HFFc6 (cell line): Measurements from ENCODE around the gene ZFYVE28. TPM values are rescaled to one million over a fixed set of nuclear protein-coding genes. Genes with fewer than 3 reads are reported as not detected.

Source experiments
- DNase-seq: peaks from one replicate; pipeline ENCODE4 v3.0.0-alpha.2; 2018
- H3K27ac Mint-ChIP-seq: 2 replicates; pipeline ENCODE4 v1.8.0; 2020; ENCODE audit warnings: mild to moderate bottlenecking, mixed read lengths
- H3K27me3 Mint-ChIP-seq: 2 replicates; pipeline ENCODE4 v1.8.0; 2021; ENCODE audit warnings: mild to moderate bottlenecking, moderate library complexity, mixed read lengths; ENCODE audit not compliant: insufficient read depth
- H3K36me3 Mint-ChIP-seq: 2 replicates; pipeline ENCODE4 v1.8.0; 2021; ENCODE audit warnings: low read depth, mixed read lengths
- H3K4me1 Mint-ChIP-seq: 2 replicates; pipeline ENCODE4 v1.8.0; 2020; ENCODE audit warnings: low read depth, mixed read lengths
- H3K4me3 Mint-ChIP-seq: 2 replicates; pipeline ENCODE4 v1.8.0; 2020; ENCODE audit warnings: mild to moderate bottlenecking, moderate library complexity, mixed read lengths
- H3K9me3 Mint-ChIP-seq: 2 replicates; pipeline ENCODE4 v1.8.0; 2020; ENCODE audit warnings: mild to moderate bottlenecking, mixed read lengths
- CTCF ChIP-seq: fragments of 200-600 bp; sonication (generic); IDR thresholded peaks from 2 replicates; pipeline ENCODE4 v1.5.0; 2021; ENCODE audit warnings: antibody characterized with exemption, mild to moderate bottlenecking
- total RNA-seq, 6 experiments: library from RNA; stranded (reverse); fragmentation: NEBNext Ultra II Directional; extraction: Animal tissue kit (Norgen Biotek cat#: 25700); gene quantifications; 2 replicates in 1 of 6; 3 replicates in 5 of 6; pipeline ENCODE4 v1.2.3, GENCODE V29; 2021

The ZFYVE28 gene
- total RNA-seq, 6 experiments from 2014 or later, result 1.8 to 5.4 (median 2.2) TPM

- TF ChIP-seq CTCF, result no peak
- Mint-ChIP-seq H3K4me3 (no peak overlapping the region), H3K27ac (no peak overlapping the region), H3K27me3 (no peaks in the 10 kb centered on the region), H3K4me1 (peaks cover 26% of the 10 kb centered on the region), H3K36me3 (peaks cover 26% of the 10 kb centered on the region), H3K9me3 (peaks cover 28% of the 10 kb centered on the region)
- DNase-seq, result no peak
Measured at GRCh38 chr4:2331043-2331420, 87.4 kb downstream of the ZFYVE28 start.

- no peak; the same call in 1 of the 2 replicates for TF ChIP-seq CTCF
- Mint-ChIP-seq H3K36me3 (peaks cover 33% of the 10 kb centered on the region), H3K4me3 (peak overlapping the region; percentile 60), H3K4me1 (peaks cover 26% of the 10 kb centered on the region), H3K27me3 (no peaks in the 10 kb centered on the region; the same call in 1 of the 2 replicates), H3K27ac (peak overlapping the region; percentile 66), H3K9me3 (peaks cover 35% of the 10 kb centered on the region)
- DNase-seq, result peak; percentile 91
Measured at GRCh38 chr4:2330091-2331042, 88.1 kb downstream of the ZFYVE28 start.

GRCh38 chr4:2327579-2327978 lies 90.9 kb downstream of the ZFYVE28 start:
- H3K9me3 Mint-ChIP-seq, result peaks cover 49% of the 10 kb centered on the region
- H3K4me1 Mint-ChIP-seq, result peaks cover 34% of the 10 kb centered on the region
- no peak for TF ChIP-seq CTCF
- H3K27ac Mint-ChIP-seq, result no peak overlapping the region
- no peaks in the 10 kb centered on the region; the same call in 1 of the 2 replicates for H3K27me3 Mint-ChIP-seq
- no peak overlapping the region for H3K4me3 Mint-ChIP-seq
- H3K36me3 Mint-ChIP-seq, result peaks cover 45% of the 10 kb centered on the region
- DNase-seq, result no peak

GRCh38 chr4:2324891-2325290 lies 93.6 kb downstream of the ZFYVE28 start:
- H3K36me3 Mint-ChIP-seq, result peaks cover 45% of the 10 kb centered on the region
- DNase-seq, result no peak
- H3K4me1 Mint-ChIP-seq, result peaks cover 32% of the 10 kb centered on the region
- H3K27ac Mint-ChIP-seq, result no peak overlapping the region
- peaks cover 49% of the 10 kb centered on the region for H3K9me3 Mint-ChIP-seq
- H3K4me3 Mint-ChIP-seq, result no peak overlapping the region
- no peak for TF ChIP-seq CTCF
- H3K27me3 Mint-ChIP-seq, result peaks cover 5% of the 10 kb centered on the region

GRCh38 chr4:2322841-2323240 lies 95.6 kb downstream of the ZFYVE28 start:
- H3K27me3 Mint-ChIP-seq, result peaks cover 8% of the 10 kb centered on the region
- no peak for TF ChIP-seq CTCF
- H3K36me3 Mint-ChIP-seq, result peaks cover 32% of the 10 kb centered on the region
- peaks cover 20% of the 10 kb centered on the region for H3K4me1 Mint-ChIP-seq
- peaks cover 36% of the 10 kb centered on the region for H3K9me3 Mint-ChIP-seq
- peak; percentile 48 for DNase-seq
- peak overlapping the region; percentile 8; the same call in 1 of the 2 replicates for H3K4me3 Mint-ChIP-seq
- H3K27ac Mint-ChIP-seq, result peak overlapping the region; percentile 32
